IMR-90 (cell line): ENCODE measurements around the gene ADGRG1. TPM values are rescaled to one million over a fixed set of nuclear protein-coding genes. Genes with fewer than 3 reads are reported as not detected.

Experiments used
- ATAC-seq: fragments of 200-7000 bp; cut with Tn5 transposase; 2 replicates; pipeline ENCODE4 v1.9.1; 2020; ENCODE audit warnings: low read depth, mild to moderate bottlenecking, moderate library complexity
- BruUV-seq: library from RNA; stranded (reverse); fragments of 400-500 nt; replicated peaks from 2 replicates; lab custom pipeline; 2021; lab: Mats Ljungman, UMichigan
- CTCF ChIA-PET: fragments of 300-600 bp; formaldehyde crosslinking; extraction: SDS; loops from one replicate; lab custom pipeline; 2021; ENCODE audit warnings: antibody characterized with exemption; lab: Yijun Ruan, JAX
- POLR2A ChIA-PET: fragments of 300-600 bp; sonication (Branson Sonifier 250); formaldehyde crosslinking; loops from one replicate; lab custom pipeline; 2022; ENCODE audit warnings: antibody characterized with exemption; ENCODE audit not compliant: unreplicated experiment; lab: Charles Lee
- DNase-seq: peaks from one replicate; pipeline ENCODE4 v3.0.0; 2013
- H2AFZ ChIP-seq: replicated peaks from 2 replicates; pipeline ENCODE3; 2013; ENCODE audit warnings: low read length, mild to moderate bottlenecking; ENCODE audit not compliant: poor library complexity
- H2AK5ac ChIP-seq: 2 replicates; pipeline ENCODE4 v1.6.1; 2013; ENCODE audit warnings: low read depth, low read length, inconsistent platforms
- H2AK9ac ChIP-seq: replicated peaks from 2 replicates; pipeline ENCODE3; 2013; ENCODE audit warnings: mild to moderate bottlenecking, low read depth, low read length, moderate library complexity; ENCODE audit not compliant: poor library complexity
- H2BK120ac ChIP-seq: 2 replicates; pipeline ENCODE4 v1.6.1; 2013; ENCODE audit warnings: low read depth, low read length, inconsistent platforms
- H2BK15ac ChIP-seq: 3 replicates; pipeline ENCODE4 v1.6.1; 2013; ENCODE audit warnings: low read depth, low read length, inconsistent platforms
- H2BK20ac ChIP-seq: 2 replicates; pipeline ENCODE4 v1.6.1; 2013; ENCODE audit warnings: low read depth, mild to moderate bottlenecking, inconsistent platforms, low read length, moderate library complexity
- H2BK5ac ChIP-seq: 2 replicates; pipeline ENCODE4 v1.6.1; 2013; ENCODE audit warnings: mild to moderate bottlenecking, low read depth, low read length, inconsistent platforms; ENCODE audit not compliant: poor library complexity, severe bottlenecking
- H3K14ac ChIP-seq: replicated peaks from 2 replicates; pipeline ENCODE4 v1.6.1; 2013; ENCODE audit warnings: low read depth, low read length, inconsistent platforms
- H3K18ac ChIP-seq: 2 replicates; pipeline ENCODE4 v1.6.1; 2013; ENCODE audit warnings: low read depth, low read length, control low read depth
- H3K23ac ChIP-seq: 2 replicates; pipeline ENCODE4 v1.6.1; 2013; ENCODE audit warnings: low read depth, low read length, inconsistent platforms
- H3K27ac ChIP-seq: 2 replicates; pipeline ENCODE4 v1.5.1; 2013; ENCODE audit warnings: mild to moderate bottlenecking, control low read depth, low read length; ENCODE audit not compliant: insufficient read depth
- H3K27me3 ChIP-seq: 2 replicates; pipeline ENCODE4 v1.6.1; 2013; ENCODE audit warnings: low read length; ENCODE audit not compliant: control insufficient read depth, insufficient read depth
- H3K36me3 ChIP-seq: 2 replicates; pipeline ENCODE4 v1.6.1; 2013; ENCODE audit warnings: low read length, mixed read lengths; ENCODE audit not compliant: control insufficient read depth, insufficient read depth
- H3K4ac ChIP-seq: 2 replicates; pipeline ENCODE4 v1.6.1; 2013; ENCODE audit warnings: low read depth, low read length, inconsistent platforms
- H3K4me1 ChIP-seq: 2 replicates; pipeline ENCODE4 v1.6.1; 2013; ENCODE audit warnings: low read length, mixed read lengths; ENCODE audit not compliant: control insufficient read depth, insufficient read depth
- H3K4me2 ChIP-seq: 2 replicates; pipeline ENCODE4 v1.6.1; 2013; ENCODE audit warnings: low read depth, mild to moderate bottlenecking, control low read depth, low read length, moderate library complexity
- H3K4me3 ChIP-seq: 2 replicates; pipeline ENCODE4 v1.5.1; 2013; ENCODE audit warnings: low read depth, mild to moderate bottlenecking, control low read depth, low read length, moderate library complexity; ENCODE audit not compliant: insufficient read depth
- H3K56ac ChIP-seq: 2 replicates; pipeline ENCODE4 v1.6.1; 2013; ENCODE audit warnings: low read length, inconsistent platforms; ENCODE audit not compliant: insufficient read depth; ENCODE audit errors: extremely low read depth
- H3K79me1 ChIP-seq, 2 experiments: 2 replicates each; pipeline ENCODE4 v1.6.1; 2013; ENCODE audit warnings: low read length in 2 of 2, inconsistent platforms in 1 of 2, low read depth in 1 of 2
- H3K9ac ChIP-seq: 2 replicates; pipeline ENCODE4 v1.6.1; 2013; ENCODE audit warnings: low read depth, low read length, control low read depth
- H3K9me1 ChIP-seq: 2 replicates; pipeline ENCODE4 v1.6.1; 2013; ENCODE audit warnings: low read length, inconsistent platforms; ENCODE audit not compliant: insufficient read depth
- H3K9me3 ChIP-seq: 2 replicates; pipeline ENCODE4 v1.6.1; 2013; ENCODE audit warnings: low read length; ENCODE audit not compliant: control insufficient read depth, insufficient read depth
- H4K20me1 ChIP-seq: 2 replicates; pipeline ENCODE4 v1.6.1; 2013; ENCODE audit warnings: low read length, inconsistent platforms; ENCODE audit not compliant: insufficient read depth
- H4K5ac ChIP-seq: 2 replicates; pipeline ENCODE4 v1.6.1; 2013; ENCODE audit warnings: mild to moderate bottlenecking, low read depth, low read length, control low read depth
- H4K8ac ChIP-seq, 2 experiments: 2 replicates each; pipeline ENCODE4 v1.6.1; 2013; ENCODE audit warnings: low read depth in 2 of 2, low read length in 2 of 2, control low read depth in 1 of 2, inconsistent platforms in 1 of 2
- H4K91ac ChIP-seq: 2 replicates; pipeline ENCODE4 v1.6.1; 2013; ENCODE audit warnings: low read depth, low read length, inconsistent platforms; ENCODE audit not compliant: insufficient read depth
- BHLHE40 ChIP-seq: fragments of 150-350 bp; IDR thresholded peaks from 2 replicates; pipeline ENCODE4 v1.6.1; 2016; ENCODE audit warnings: mild to moderate bottlenecking, low read depth, low read length
- CEBPB ChIP-seq: IDR thresholded peaks from 2 replicates; pipeline ENCODE4 v1.6.1; 2012; ENCODE audit warnings: low read depth, low read length, improper control_type of control experiment
- FOS ChIP-seq: fragments of 150-350 bp; IDR thresholded peaks from 2 replicates; pipeline ENCODE4 v1.6.1; 2016; ENCODE audit warnings: low read depth, low read length
- NFE2L2 ChIP-seq: fragments of 150-350 bp; IDR thresholded peaks from 2 replicates; pipeline ENCODE4 v1.6.1; 2016; ENCODE audit warnings: low read depth, mild to moderate bottlenecking, low read length
- POLR2A ChIP-seq: IDR thresholded peaks from 2 replicates; pipeline ENCODE4 v1.6.1; 2012; ENCODE audit warnings: mild to moderate bottlenecking, low read depth, low read length
- RAD21 ChIP-seq: IDR thresholded peaks from 2 replicates; pipeline ENCODE4 v1.6.1; 2012; ENCODE audit warnings: low read length, improper control_type of control experiment
- USF2 ChIP-seq: fragments of 150-350 bp; IDR thresholded peaks from 2 replicates; pipeline ENCODE4 v1.6.1; 2017; ENCODE audit warnings: mild to moderate bottlenecking, antibody characterized with exemption, low read length, low read depth
- WGBS, 2 experiments: methylation state at CpG; one replicate each; pipeline versions ENCODE4 v1.1.5 to v1.1.7; 2013; ENCODE audit warnings: missing lambda C conversion rate in 2 of 2; ENCODE audit not compliant: insufficient read length in 1 of 2; ENCODE audit errors: extremely low coverage in 2 of 2; 5-methylcytosine and 5-hydroxymethylcytosine counted together
- dilution Hi-C: fragments of 300-500 bp; cut with HindIII; formaldehyde crosslinking; loops from one replicate; pipeline ENCODE4 v1.14.3; 2018; ENCODE audit warnings: low sequenced_read_pairs; ENCODE audit not compliant: unreplicated experiment
- in situ Hi-C: fragments of 300-500 bp; cut with MboI; formaldehyde crosslinking; loops from 3 replicates; pipeline ENCODE4 v1.14.3; 2019; ENCODE audit warnings: low sequenced_read_pairs, inconsistent platforms, mixed read lengths
- intact Hi-C: fragments of 100-400 bp; cut with micrococcal nuclease; formaldehyde crosslinking; loops from 2 replicates; pipeline ENCODE4 v1.10.0; 2022
- polyA plus RNA-seq, 3 experiments: library from polyadenylated mRNA; depleted of rRNA; stranded (reverse); fragments of >200 nt; gene quantifications; 2 replicates each; pipeline ENCODE4 v1.2.3, GENCODE V29; 2012; ENCODE audit warnings: low replicate concordance in 1 of 3
- total RNA-seq: library from RNA; depleted of rRNA; stranded (reverse); fragments of >200 nt; gene quantifications from 2 replicates; pipeline ENCODE4 v1.2.3, GENCODE V29; 2012
- TF ChIP-seq, protein P1 (sequence below): fragments of 150-350 bp; IDR thresholded peaks from 2 replicates; pipeline ENCODE4 v1.6.1; 2016; ENCODE audit warnings: low read depth, mild to moderate bottlenecking, low read length, moderate library complexity, borderline replicate concordance

Gene ADGRG1
- total and polyA plus RNA-seq, 2 of the 4 experiments (the other 2 are of a cell fraction): 0.90 to 8.4 TPM

- dilution Hi-C loops: no loop called here
- Histone ChIP-seq H4K8ac (no peak overlapping the region), H2BK5ac (no peak overlapping the region), H2BK20ac (no peak overlapping the region), H3K14ac (no peak overlapping the region), H2BK120ac (no peak overlapping the region), H3K4me1 (peaks cover 19% of the 10 kb centered on the region), H3K36me3 (no peaks in the 10 kb centered on the region), H2AK5ac (no peak overlapping the region), H3K23ac (no peak overlapping the region), H3K9ac (no peak overlapping the region), H3K9me3 (no peaks in the 10 kb centered on the region), H3K9me1 (0 out of 2 replicates have a peak, but pooled peaks cover 4% of the 10 kb centered on the region), H3K56ac (no peak overlapping the region), H4K91ac (no peak overlapping the region), H2AFZ (peak overlapping the region; percentile 45), H3K27me3 (no peaks in the 10 kb centered on the region), H3K4ac (no peak overlapping the region), H3K27ac (no peak overlapping the region), H4K5ac (no peak overlapping the region), H4K20me1 (no peaks in the 10 kb centered on the region), H2AK9ac (no peak overlapping the region), H3K18ac (no peak overlapping the region), H3K4me2 (no peak overlapping the region), H3K4me3 (no peak overlapping the region), H3K79me1 (no peaks in the 10 kb centered on the region), H2BK15ac (no peak overlapping the region)
- intact Hi-C loops: no loop called here
- TF ChIP-seq BHLHE40: no peak
- no peak for TF ChIP-seq POLR2A
- TF ChIP-seq USF2: no peak
- TF ChIP-seq CEBPB: no peak
- TF ChIP-seq NFE2L2: no peak
- TF ChIP-seq RAD21: no peak
- no peak for TF ChIP-seq FOS
- TF ChIP-seq, protein P1, sequence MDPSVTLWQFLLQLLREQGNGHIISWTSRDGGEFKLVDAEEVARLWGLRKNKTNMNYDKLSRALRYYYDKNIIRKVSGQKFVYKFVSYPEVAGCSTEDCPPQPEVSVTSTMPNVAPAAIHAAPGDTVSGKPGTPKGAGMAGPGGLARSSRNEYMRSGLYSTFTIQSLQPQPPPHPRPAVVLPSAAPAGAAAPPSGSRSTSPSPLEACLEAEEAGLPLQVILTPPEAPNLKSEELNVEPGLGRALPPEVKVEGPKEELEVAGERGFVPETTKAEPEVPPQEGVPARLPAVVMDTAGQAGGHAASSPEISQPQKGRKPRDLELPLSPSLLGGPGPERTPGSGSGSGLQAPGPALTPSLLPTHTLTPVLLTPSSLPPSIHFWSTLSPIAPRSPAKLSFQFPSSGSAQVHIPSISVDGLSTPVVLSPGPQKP: no peak
- CTCF ChIA-PET: interaction anchor here (0.6 kb wide), 1 partner anchor 9 kb away, joined by 4 read pairs; no protein-coding TSS in a partner anchor
- in situ Hi-C loops: no loop called here
- BruUV-seq: no TSS peak
- WGBS, 2 experiments: 76% methylated on average over 17 of the region's 27 CpGs; no CpG with 5 or more reads in 1 of the 2 experiments
- ATAC-seq (no peak), DNase-seq (no peak)
- POLR2A ChIA-PET: no interaction called here
These were observed 7.8 kb upstream of the ADGRG1 start for GRCh38 chr16:57620335-57621231.
